Endothelial cell (in vitro differentiated cells): Measurements from ENCODE around the gene NCMAP. TPM values are rescaled to one million over a fixed set of nuclear protein-coding genes. Genes with fewer than 3 reads are reported as not detected.
"Not testable (repeated sequence)": the region's sequence is repeated elsewhere in the genome, so short reads cannot be mapped to it uniquely, and the experiment has no call there.

Experiments used
- DNase-seq: peaks from one replicate; pipeline ENCODE4 v3.0.0; 2021; ENCODE audit warnings: low spot score
- H3K27ac Mint-ChIP-seq: one replicate; pipeline ENCODE4 v1.8.0; 2021; ENCODE audit warnings: mixed read lengths, inconsistent platforms; ENCODE audit not compliant: unreplicated experiment
- H3K27me3 Mint-ChIP-seq: one replicate; pipeline ENCODE4 v1.8.0; 2021; ENCODE audit warnings: mild to moderate bottlenecking, moderate library complexity, mixed read lengths, inconsistent platforms; ENCODE audit not compliant: unreplicated experiment
- H3K36me3 Mint-ChIP-seq: one replicate; pipeline ENCODE4 v1.8.0; 2021; ENCODE audit warnings: mild to moderate bottlenecking, low read depth, mixed read lengths, inconsistent platforms; ENCODE audit not compliant: unreplicated experiment
- H3K4me1 Mint-ChIP-seq: one replicate; pipeline ENCODE4 v1.8.0; 2021; ENCODE audit warnings: mild to moderate bottlenecking, mixed read lengths, inconsistent platforms; ENCODE audit not compliant: unreplicated experiment
- H3K4me3 Mint-ChIP-seq: one replicate; pipeline ENCODE4 v1.8.0; 2021; ENCODE audit warnings: mild to moderate bottlenecking, mixed read lengths, inconsistent platforms; ENCODE audit not compliant: unreplicated experiment
- H3K9me3 Mint-ChIP-seq: one replicate; pipeline ENCODE4 v1.8.0; 2021; ENCODE audit warnings: mixed read lengths, inconsistent platforms; ENCODE audit not compliant: unreplicated experiment
- total RNA-seq: library from RNA; stranded (reverse); fragmentation: NEBNext Ultra II Directional; extraction: Animal tissue kit (Norgen Biotek cat#: 25700); gene quantifications from one replicate; pipeline ENCODE4 v1.2.1, GENCODE V29; 2021; ENCODE audit not compliant: unreplicated experiment
- TF ChIP-seq, protein P1 (sequence below): fragments of 200-600 bp; sonication (generic); IDR thresholded peaks from one replicate; pipeline ENCODE4 v1.5.0; 2021; ENCODE audit warnings: antibody characterized with exemption; ENCODE audit not compliant: unreplicated experiment

The NCMAP gene
- total RNA-seq, 1 donor from 2014 or later, result 0.05 TPM

DNA sequence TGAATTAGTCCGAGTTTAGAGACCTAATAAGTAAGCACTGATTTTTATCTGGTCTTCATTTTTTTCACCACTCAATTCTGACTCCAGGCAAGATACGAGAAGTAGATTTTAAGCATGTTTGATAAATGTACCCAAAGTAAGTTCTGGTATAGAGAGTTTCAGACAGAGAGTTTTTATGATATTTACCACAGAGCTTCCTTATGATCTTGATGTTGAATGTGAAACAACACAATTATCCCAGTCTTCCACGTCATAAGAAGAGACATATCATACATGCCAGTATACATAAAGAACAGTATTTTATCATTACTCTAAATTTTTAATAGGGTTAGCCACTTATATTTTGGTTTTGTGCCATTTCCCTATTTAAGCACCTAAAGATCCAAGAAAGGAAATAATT lies 7.8 kb upstream of the NCMAP start:
- Mint-ChIP-seq H3K27ac (no peak overlapping the region), H3K36me3 (no peaks in the 10 kb centered on the region)
- TF ChIP-seq, protein P1, sequence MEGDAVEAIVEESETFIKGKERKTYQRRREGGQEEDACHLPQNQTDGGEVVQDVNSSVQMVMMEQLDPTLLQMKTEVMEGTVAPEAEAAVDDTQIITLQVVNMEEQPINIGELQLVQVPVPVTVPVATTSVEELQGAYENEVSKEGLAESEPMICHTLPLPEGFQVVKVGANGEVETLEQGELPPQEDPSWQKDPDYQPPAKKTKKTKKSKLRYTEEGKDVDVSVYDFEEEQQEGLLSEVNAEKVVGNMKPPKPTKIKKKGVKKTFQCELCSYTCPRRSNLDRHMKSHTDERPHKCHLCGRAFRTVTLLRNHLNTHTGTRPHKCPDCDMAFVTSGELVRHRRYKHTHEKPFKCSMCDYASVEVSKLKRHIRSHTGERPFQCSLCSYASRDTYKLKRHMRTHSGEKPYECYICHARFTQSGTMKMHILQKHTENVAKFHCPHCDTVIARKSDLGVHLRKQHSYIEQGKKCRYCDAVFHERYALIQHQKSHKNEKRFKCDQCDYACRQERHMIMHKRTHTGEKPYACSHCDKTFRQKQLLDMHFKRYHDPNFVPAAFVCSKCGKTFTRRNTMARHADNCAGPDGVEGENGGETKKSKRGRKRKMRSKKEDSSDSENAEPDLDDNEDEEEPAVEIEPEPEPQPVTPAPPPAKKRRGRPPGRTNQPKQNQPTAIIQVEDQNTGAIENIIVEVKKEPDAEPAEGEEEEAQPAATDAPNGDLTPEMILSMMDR, result no peak

DNA sequence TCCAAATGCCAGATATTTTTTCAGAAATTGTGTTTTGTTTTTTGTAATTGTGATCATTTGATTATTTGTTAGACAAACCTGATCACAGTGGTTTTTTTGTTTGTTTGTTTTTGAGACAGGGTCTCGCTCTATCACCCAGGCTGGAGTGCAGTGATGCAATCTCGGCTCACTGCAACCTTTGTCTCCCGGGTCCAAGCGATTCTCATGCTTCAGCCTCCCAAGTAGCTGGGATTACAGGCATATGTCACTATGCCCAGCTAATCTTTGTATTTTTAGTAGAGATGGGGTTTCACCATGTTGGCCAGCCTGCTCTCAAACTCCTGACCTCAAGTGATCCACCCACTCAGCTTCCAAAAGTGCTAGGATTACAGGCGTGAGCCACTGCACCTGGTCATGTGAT lies 6.7 kb upstream of the NCMAP start:
- not testable (repeated sequence) for H3K36me3 Mint-ChIP-seq, DNase-seq, H3K27ac Mint-ChIP-seq, H3K4me3 Mint-ChIP-seq, H3K27me3 Mint-ChIP-seq, H3K9me3 Mint-ChIP-seq, H3K4me1 Mint-ChIP-seq

More for the DNA sequence above, 7.8 kb upstream of the NCMAP start:
- Mint-ChIP-seq H3K4me3 (no peak overlapping the region), H3K27me3 (peaks cover 3% of the 10 kb centered on the region), H3K9me3 (no peaks in the 10 kb centered on the region), H3K4me1 (no peaks in the 10 kb centered on the region)
- DNase-seq, result no peak

DNA sequence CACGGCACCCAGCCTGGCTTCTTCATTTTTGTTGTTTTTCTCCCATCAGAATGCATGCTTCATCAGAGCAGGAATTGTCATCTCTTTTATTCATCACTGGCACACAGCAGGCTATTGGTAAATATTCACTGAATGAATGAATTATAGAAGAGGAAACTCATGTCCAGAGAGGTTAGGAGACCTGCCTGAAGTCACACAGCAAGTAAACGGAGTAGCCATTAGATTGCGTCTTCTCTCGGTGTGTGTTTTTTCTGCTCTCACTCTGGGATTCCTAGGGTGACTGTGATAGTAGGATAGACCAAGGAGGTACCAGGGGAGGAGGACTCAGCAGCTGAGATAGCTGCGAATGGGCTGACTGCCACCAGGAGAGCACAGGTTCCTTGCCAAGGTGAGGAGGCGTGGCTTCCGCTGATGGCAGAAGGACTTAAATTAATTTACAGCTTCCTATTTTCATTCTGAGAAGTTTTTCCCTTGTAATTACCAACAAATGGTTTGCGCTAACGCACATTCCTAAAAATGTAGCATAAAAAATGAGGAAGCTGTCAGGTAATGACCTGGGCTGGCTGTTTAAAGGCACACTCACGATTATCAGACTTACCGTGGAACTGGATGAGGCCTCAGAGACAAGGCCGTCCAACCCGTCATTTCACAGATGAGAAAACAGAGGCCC lies 4.5 kb upstream of the NCMAP start:
- H3K27me3 Mint-ChIP-seq, result peaks cover 10% of the 10 kb centered on the region
- H3K9me3 Mint-ChIP-seq, result no peaks in the 10 kb centered on the region
- no peak for DNase-seq
- no peak overlapping the region for H3K27ac Mint-ChIP-seq
- TF ChIP-seq, protein P1, result no peak
- H3K4me1 Mint-ChIP-seq, result peaks cover 4% of the 10 kb centered on the region
- H3K4me3 Mint-ChIP-seq, result no peak overlapping the region
- no peaks in the 10 kb centered on the region for H3K36me3 Mint-ChIP-seq

DNA sequence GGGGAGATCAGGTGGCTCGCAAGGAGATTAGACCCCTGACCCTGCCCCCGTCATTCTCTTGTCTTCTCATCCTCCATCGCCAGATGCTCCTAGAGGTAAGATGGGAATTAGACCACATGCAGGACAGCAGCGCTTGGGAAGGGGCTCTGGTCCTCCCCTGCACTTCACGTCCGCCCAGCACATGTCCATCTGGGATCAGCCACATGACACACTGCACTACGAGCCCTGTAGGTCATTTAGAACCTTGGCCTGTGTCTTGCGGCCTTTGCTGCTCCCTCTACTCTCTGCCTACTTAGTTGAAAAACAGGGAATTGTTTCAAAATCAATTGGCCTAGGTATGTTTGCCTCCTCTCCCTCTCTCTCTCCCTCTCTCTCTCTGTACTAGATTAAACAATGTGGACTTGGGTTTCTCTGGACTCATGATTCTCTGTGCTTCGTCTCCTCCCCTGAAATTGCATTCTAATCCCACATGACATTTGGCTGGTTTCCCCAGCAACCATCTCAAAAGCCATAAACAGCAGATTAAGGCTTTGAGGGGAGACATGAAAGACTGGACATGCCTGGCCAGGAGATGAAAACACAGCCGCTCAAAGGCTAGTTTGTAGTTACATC lies 3.8 kb upstream of the NCMAP start:
- no peak overlapping the region for H3K27ac Mint-ChIP-seq
- H3K27me3 Mint-ChIP-seq, result peaks cover 10% of the 10 kb centered on the region
- no peak overlapping the region for H3K4me3 Mint-ChIP-seq
- TF ChIP-seq, protein P1, result no peak
- no peaks in the 10 kb centered on the region for H3K9me3 Mint-ChIP-seq
- H3K36me3 Mint-ChIP-seq, result no peaks in the 10 kb centered on the region
- peaks cover 4% of the 10 kb centered on the region for H3K4me1 Mint-ChIP-seq
- DNase-seq, result no peak

DNA sequence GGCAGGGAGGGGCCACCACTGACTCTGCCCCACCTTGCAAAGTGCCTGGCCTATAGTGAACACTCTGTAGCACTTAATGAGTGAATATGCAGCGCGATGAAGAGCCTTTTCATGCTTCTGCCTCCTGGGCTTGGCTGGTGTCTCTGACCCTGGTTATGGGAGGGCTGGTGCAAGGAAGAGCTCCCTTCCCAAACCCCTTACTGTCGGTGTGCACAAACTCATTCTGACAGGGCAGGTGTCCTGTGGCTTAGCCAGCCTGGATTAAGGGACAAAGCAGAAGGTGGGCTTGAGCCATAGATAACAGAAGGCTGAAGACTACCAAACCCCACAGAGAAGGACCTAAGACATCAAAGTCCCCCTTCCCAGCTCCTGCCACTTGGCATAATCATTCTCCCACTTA lies 2.0 kb upstream of the NCMAP start:
- TF ChIP-seq, protein P1, result no peak
- Mint-ChIP-seq H3K27ac (no peak overlapping the region), H3K9me3 (no peaks in the 10 kb centered on the region), H3K4me3 (no peak overlapping the region), H3K36me3 (no peaks in the 10 kb centered on the region), H3K27me3 (peaks cover 11% of the 10 kb centered on the region), H3K4me1 (peaks cover 7% of the 10 kb centered on the region)
- no peak for DNase-seq
